ENCODE results near the gene SMIM43. TPM values are rescaled to one million over a fixed set of nuclear protein-coding genes. Genes with fewer than 3 reads are reported as not detected.
A peak's percentile ranks its signal among the peaks of the same experiment; 100 is the strongest.

Gene SMIM43
- total RNA-seq, 1 donor from 2014 or later, result not detected

DNA sequence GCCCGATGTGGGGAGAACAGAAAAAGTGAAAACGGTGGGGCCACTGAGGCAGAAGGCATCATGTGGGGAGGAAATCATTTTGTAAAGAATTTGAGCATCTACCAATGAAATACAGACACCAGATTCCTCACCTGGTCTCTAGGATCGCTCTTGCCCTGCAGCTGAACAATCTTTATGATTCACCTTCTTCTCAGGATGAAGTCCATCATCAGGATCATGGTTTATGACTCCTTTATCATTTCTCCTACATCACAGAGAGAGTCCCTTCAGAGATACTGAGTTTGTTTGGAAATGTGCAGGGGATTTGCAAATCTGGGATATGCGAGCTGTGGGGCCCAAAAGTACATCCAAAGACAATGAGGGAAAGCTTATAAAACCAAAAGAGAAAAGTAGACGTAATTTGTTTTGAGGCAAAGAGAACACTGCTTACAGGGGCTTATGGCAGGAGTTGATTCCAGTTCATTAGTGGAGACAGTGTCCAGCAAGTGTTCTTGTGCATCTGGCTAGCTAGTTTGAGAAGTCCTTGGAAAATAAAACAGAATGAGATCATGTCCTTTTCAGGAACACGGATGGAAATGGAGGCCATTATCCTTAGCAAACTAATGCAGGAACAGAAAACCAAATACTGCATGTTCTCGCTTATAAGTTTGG is 52.8 kb downstream of the SMIM43 start:
- H3K4me1 ChIP-seq, result no peaks in the 10 kb centered on the region
- no peaks in the 10 kb centered on the region for H3K27me3 ChIP-seq
- H3K4me3 ChIP-seq, result peak overlapping the region; percentile 27 to 51
- DNase-seq (ENCODE audit: low spot score in 2 of 2), result no peak
- H3K27ac ChIP-seq, result peak overlapping the region; percentile 61 to 77
- intact Hi-C loops (cut with DNase I), result no loop called here
- no peaks in the 10 kb centered on the region for H3K9me3 ChIP-seq
- TF ChIP-seq, protein P1, sequence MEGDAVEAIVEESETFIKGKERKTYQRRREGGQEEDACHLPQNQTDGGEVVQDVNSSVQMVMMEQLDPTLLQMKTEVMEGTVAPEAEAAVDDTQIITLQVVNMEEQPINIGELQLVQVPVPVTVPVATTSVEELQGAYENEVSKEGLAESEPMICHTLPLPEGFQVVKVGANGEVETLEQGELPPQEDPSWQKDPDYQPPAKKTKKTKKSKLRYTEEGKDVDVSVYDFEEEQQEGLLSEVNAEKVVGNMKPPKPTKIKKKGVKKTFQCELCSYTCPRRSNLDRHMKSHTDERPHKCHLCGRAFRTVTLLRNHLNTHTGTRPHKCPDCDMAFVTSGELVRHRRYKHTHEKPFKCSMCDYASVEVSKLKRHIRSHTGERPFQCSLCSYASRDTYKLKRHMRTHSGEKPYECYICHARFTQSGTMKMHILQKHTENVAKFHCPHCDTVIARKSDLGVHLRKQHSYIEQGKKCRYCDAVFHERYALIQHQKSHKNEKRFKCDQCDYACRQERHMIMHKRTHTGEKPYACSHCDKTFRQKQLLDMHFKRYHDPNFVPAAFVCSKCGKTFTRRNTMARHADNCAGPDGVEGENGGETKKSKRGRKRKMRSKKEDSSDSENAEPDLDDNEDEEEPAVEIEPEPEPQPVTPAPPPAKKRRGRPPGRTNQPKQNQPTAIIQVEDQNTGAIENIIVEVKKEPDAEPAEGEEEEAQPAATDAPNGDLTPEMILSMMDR (IDR thresholded peaks at IDR 0.05), result no peak
- H3K36me3 ChIP-seq, result no peaks in the 10 kb centered on the region

- DNase-seq (ENCODE audit: low spot score in 2 of 2), result peak; percentile 50 to 93
- peak overlapping the region; percentile 61 to 77 for H3K27ac ChIP-seq
- intact Hi-C loops (cut with DNase I), result loop anchor here (1.0 kb wide), 1 partner anchor 14 kb away; no protein-coding TSS in a partner anchor
- H3K27me3 ChIP-seq, result no peaks in the 10 kb centered on the region
- peak overlapping the region; percentile 27 to 51 for H3K4me3 ChIP-seq
- H3K36me3 ChIP-seq, result no peaks in the 10 kb centered on the region
- H3K9me3 ChIP-seq, result no peaks in the 10 kb centered on the region
- TF ChIP-seq, protein P1 (IDR thresholded peaks at IDR 0.05), result no peak
- no peaks in the 10 kb centered on the region for H3K4me1 ChIP-seq
Observed at GRCh38 chr4:121711263-121712000, 53.5 kb downstream of the SMIM43 start.

GRCh38 chr4:121709766-121710405 is 55.1 kb downstream of the SMIM43 start:
- intact Hi-C loops (cut with DNase I), result no loop called here
- TF ChIP-seq, protein P1 (IDR thresholded peaks at IDR 0.05), result no peak
- no peaks in the 10 kb centered on the region for H3K9me3 ChIP-seq
- H3K27ac ChIP-seq, result no peak overlapping the region
- H3K4me3 ChIP-seq, result no peak overlapping the region
- no peaks in the 10 kb centered on the region for H3K36me3 ChIP-seq
- no peak for DNase-seq (ENCODE audit: low spot score in 2 of 2)
- H3K27me3 ChIP-seq, result no peaks in the 10 kb centered on the region
- no peaks in the 10 kb centered on the region for H3K4me1 ChIP-seq

Other genes with a start within 250 kb of the SMIM43 start
- gene ANXA5, start 68.2 kb downstream of the SMIM43 start, total RNA-seq, result 203 TPM
- gene EXOSC9, start 36.2 kb upstream of the SMIM43 start, total RNA-seq, result 11.9 TPM
- not detected for gene CCNA2, start 58.7 kb upstream of the SMIM43 start, total RNA-seq
- gene BBS7, start 105.3 kb upstream of the SMIM43 start, total RNA-seq, result 5.6 TPM
- 1.1 TPM for gene TRPC3, start 186.9 kb upstream of the SMIM43 start, total RNA-seq